HepG2 (cell line): ENCODE data around the gene KRTAP21-1. TPM values are rescaled to one million over a fixed set of nuclear protein-coding genes. Genes with fewer than 3 reads are reported as not detected.

Experiments used
- ATAC-seq: fragments of 200-7000 bp; cut with Tn5 transposase; 3 replicates; pipeline ENCODE4 v1.9.1; 2020; ENCODE audit warnings: mild to moderate bottlenecking, moderate library complexity
- BruUV-seq: library from RNA; stranded (reverse); fragments of 400-500 nt; replicated peaks from 2 replicates; lab custom pipeline; 2021; lab: Mats Ljungman, UMichigan
- CTCF ChIA-PET: fragments of 300-600 bp; formaldehyde crosslinking; extraction: SDS; loops from one replicate; lab custom pipeline; 2021; ENCODE audit warnings: low total read pairs, inconsistent platforms, low intra/inter-chr PET ratio; lab: Yijun Ruan, JAX
- POLR2A ChIA-PET: fragments of 350-600 bp; sonication (Branson Sonifier 250); formaldehyde crosslinking; loops from one replicate; lab custom pipeline; 2020; ENCODE audit warnings: antibody characterized with exemption, inconsistent platforms; lab: Yijun Ruan, JAX
- DNase-seq: peaks from one replicate; pipeline ENCODE4 v3.0.0-alpha.2; 2015; ENCODE audit warnings: low spot score
- FAIRE-seq: peaks from 3 replicates; lab custom pipeline; 2011; peaks lifted over from hg19 to GRCh38; lab: Jason Lieb, UNC
- H2AFZ ChIP-seq: one replicate; pipeline ENCODE4 v1.6.1; 2011; ENCODE audit warnings: low read length, inconsistent platforms
- H3K27ac ChIP-seq: fragments of 300-600 bp; 3 replicates; pipeline ENCODE4 v1.8.0; 2011; ENCODE audit warnings: mixed run types, mild to moderate bottlenecking, mixed read lengths, low read length, inconsistent platforms; ENCODE audit not compliant: insufficient read depth; ENCODE audit errors: extremely low read length
- H3K27me3 ChIP-seq, 2 experiments: fragments of 200-600 bp in 1 of 2; 2 replicates in 1 of 2; 3 replicates in 1 of 2; pipeline versions ENCODE4 v1.6.0 to v1.8.0; 2011; ENCODE audit warnings: low read length in 2 of 2, mild to moderate bottlenecking in 2 of 2, moderate library complexity in 2 of 2, inconsistent platforms in 1 of 2; ENCODE audit not compliant: insufficient read depth in 2 of 2, control insufficient read depth in 1 of 2
- H3K36me3 ChIP-seq, 2 experiments: fragments of 200-600 bp in 1 of 2; replicated peaks in 1 of 2; 2 replicates in 1 of 2; 3 replicates in 1 of 2; pipeline versions ENCODE4 v1.5.1 to v1.8.0; 2011; ENCODE audit warnings: low read length in 2 of 2, inconsistent platforms in 1 of 2; ENCODE audit not compliant: insufficient read depth in 2 of 2, control insufficient read depth in 1 of 2
- H3K4me1 ChIP-seq: 2 replicates; pipeline ENCODE4 v1.5.1; 2012; ENCODE audit warnings: low read length, inconsistent platforms; ENCODE audit not compliant: insufficient read depth
- H3K4me2 ChIP-seq: 2 replicates; pipeline ENCODE4 v1.6.0; 2011; ENCODE audit warnings: low read depth, low read length, inconsistent platforms
- H3K4me3 ChIP-seq, 3 experiments: fragments of 200-600 bp in 1 of 3; sonication (generic), shearing (Covaris generic) in 1 of 3; replicated peaks in 1 of 3; 2 replicates each; pipeline ENCODE4 v1.5.1; 2011 to 2016; ENCODE audit warnings: low read length in 3 of 3, inconsistent platforms in 2 of 3, low read depth in 2 of 3, mild to moderate bottlenecking in 2 of 3, control low read depth in 1 of 3, mixed read lengths in 1 of 3; ENCODE audit not compliant: insufficient read depth in 1 of 3
- H3K79me2 ChIP-seq: one replicate; pipeline ENCODE4 v1.6.1; 2011; ENCODE audit warnings: low read length, inconsistent platforms; ENCODE audit not compliant: insufficient read depth
- H3K9ac ChIP-seq: 2 replicates; pipeline ENCODE4 v1.6.0; 2011; ENCODE audit warnings: mild to moderate bottlenecking, low read depth, low read length, inconsistent platforms; ENCODE audit not compliant: insufficient read depth
- H3K9me3 ChIP-seq: 2 replicates; pipeline ENCODE4 v1.5.1; 2012; ENCODE audit warnings: mild to moderate bottlenecking, low read length
- H4K20me1 ChIP-seq: 2 replicates; pipeline ENCODE4 v1.6.0; 2011; ENCODE audit warnings: inconsistent platforms, mild to moderate bottlenecking, low read length, moderate library complexity; ENCODE audit not compliant: insufficient read depth
- ERF ChIP-seq: IDR thresholded peaks from 2 replicates; pipeline ENCODE4 v1.6.1; 2018; ENCODE audit warnings: missing biosample characterization, missing genetic modification reagents
- FOXO4 ChIP-seq: sonication (generic); formaldehyde crosslinking; conservative IDR thresholded peaks from 2 replicates; pipeline ENCODE4 v1.8.1; 2023; ENCODE audit warnings: missing genetic modification reagents
- GPN1 ChIP-seq: sonication (generic); formaldehyde crosslinking; IDR thresholded peaks from 2 replicates; pipeline ENCODE4 v1.5.1; 2020; ENCODE audit warnings: missing genetic modification reagents, borderline replicate concordance
- KMT2B ChIP-seq: IDR thresholded peaks from 2 replicates; pipeline ENCODE4 v1.6.1; 2016; ENCODE audit warnings: missing genetic modification reagents, missing compliant biosample characterization
- NPAS2 ChIP-seq: sonication (generic); formaldehyde crosslinking; IDR thresholded peaks from 2 replicates; pipeline ENCODE4 v1.8.0; 2022; ENCODE audit warnings: mild to moderate bottlenecking, missing genetic modification reagents, borderline replicate concordance
- PHF21A ChIP-seq: sonication (generic); formaldehyde crosslinking; IDR thresholded peaks from 2 replicates; pipeline ENCODE4 v1.5.0; 2020; ENCODE audit warnings: mild to moderate bottlenecking, missing genetic modification reagents
- RBFOX2 ChIP-seq: fragments of 200-400 bp; formaldehyde crosslinking; IDR thresholded peaks from 2 replicates; pipeline ENCODE4 v1.6.1; 2017; ENCODE audit warnings: low read depth, mild to moderate bottlenecking, low read length
- ZKSCAN1 ChIP-seq: fragments of 150-350 bp; IDR thresholded peaks from 2 replicates; pipeline ENCODE4 v1.6.1; 2014; ENCODE audit warnings: low read length
- ZNF652 ChIP-seq: IDR thresholded peaks from 2 replicates; pipeline ENCODE4 v1.6.1; 2016; ENCODE audit warnings: low read depth, borderline replicate concordance
- ZNF672 ChIP-seq: sonication (generic); formaldehyde crosslinking; IDR thresholded peaks from 2 replicates; pipeline ENCODE4 v1.8.1; 2022; ENCODE audit warnings: missing genetic modification reagents
- ZNF883 ChIP-seq: sonication (generic); formaldehyde crosslinking; IDR thresholded peaks from 2 replicates; pipeline ENCODE4 v1.5.1; 2020; ENCODE audit warnings: mild to moderate bottlenecking, missing genetic modification reagents; ENCODE audit errors: not compliant biosample characterization
- WGBS: methylation state at CpG from one replicate; pipeline ENCODE4 v1.1.6; 2017; ENCODE audit warnings: low lambda C conversion rate; 5-methylcytosine and 5-hydroxymethylcytosine counted together
- in situ Hi-C: cut with HindIII; loops from 2 replicates; pipeline ENCODE4 v1.10.0; 2017; ENCODE audit warnings: low pct_unique_long_range_greater_than_20kb; ENCODE audit not compliant: extremely low pct_ligation_motif_present
- intact Hi-C: fragments of 100-400 bp; cut with micrococcal nuclease; formaldehyde crosslinking; loops from one replicate; pipeline ENCODE4 v1.10.0; 2022; ENCODE audit not compliant: unreplicated experiment
- polyA plus RNA-seq, 8 experiments: library from polyadenylated mRNA; depleted of rRNA in 3 of 8; stranded (reverse) in 7 of 8; unstranded in 1 of 8; fragments of >200 nt; fragmentation: Illumina TruSeq in 4 of 8; extraction: Trizol in 4 of 8; gene quantifications; 2 replicates each; pipeline versions ENCODE4 v1.2.1 to v1.2.3, GENCODE V29; 2011 to 2016; ENCODE audit warnings: low read depth in 4 of 8, missing spikeins in 1 of 8, mixed read lengths in 1 of 8; ENCODE audit not compliant: insufficient read depth in 1 of 8
- total RNA-seq, 5 experiments: library from RNA; depleted of rRNA; stranded (reverse); fragments of >200 nt; fragmentation: Illumina TruSeq; extraction: Trizol; gene quantifications; 2 replicates each; pipeline ENCODE4 v1.2.3, GENCODE V29; 2016; ENCODE audit warnings: low read depth in 1 of 5
- TF ChIP-seq, protein P1 (sequence below): sonication (generic); formaldehyde crosslinking; IDR thresholded peaks from 2 replicates; pipeline ENCODE4 v1.4.0; 2020; ENCODE audit warnings: missing genetic modification reagents
- TF ChIP-seq, protein P2 (sequence below): sonication (generic); formaldehyde crosslinking; IDR thresholded peaks from 2 replicates; pipeline ENCODE4 v1.8.1; 2023; ENCODE audit warnings: mild to moderate bottlenecking, missing genetic modification reagents, borderline replicate concordance
- TF ChIP-seq, protein P3 (sequence below): sonication (generic); formaldehyde crosslinking; IDR thresholded peaks from 2 replicates; pipeline ENCODE4 v1.5.0; 2020; ENCODE audit warnings: missing genetic modification reagents, mild to moderate bottlenecking, borderline replicate concordance

KRTAP21-1 gene
- total and polyA plus RNA-seq, 2 of the 13 experiments (the other 11 are each of a cell fraction or from before 2014, with no cell fraction given): not detected

DNA sequence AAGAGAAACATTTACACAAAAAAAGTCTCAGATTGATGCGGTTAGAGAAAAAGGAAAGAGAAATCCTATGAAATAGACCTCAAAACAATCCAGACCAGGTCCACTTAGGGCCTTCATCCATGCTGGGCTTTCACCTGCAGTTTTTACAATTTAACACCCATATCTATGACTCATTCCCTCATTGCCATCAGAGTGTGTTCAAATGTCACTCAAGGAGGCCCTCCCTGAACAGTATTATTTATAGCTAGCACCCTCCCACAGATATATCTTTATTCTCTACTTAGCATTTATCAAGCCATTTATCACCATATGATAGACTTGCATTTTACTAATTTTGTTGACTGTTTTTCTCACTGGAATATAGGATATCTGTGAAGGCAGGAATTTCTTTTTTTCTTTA lies 35.8 kb downstream of the KRTAP21-1 start (continued):
- TF ChIP-seq, protein P1, sequence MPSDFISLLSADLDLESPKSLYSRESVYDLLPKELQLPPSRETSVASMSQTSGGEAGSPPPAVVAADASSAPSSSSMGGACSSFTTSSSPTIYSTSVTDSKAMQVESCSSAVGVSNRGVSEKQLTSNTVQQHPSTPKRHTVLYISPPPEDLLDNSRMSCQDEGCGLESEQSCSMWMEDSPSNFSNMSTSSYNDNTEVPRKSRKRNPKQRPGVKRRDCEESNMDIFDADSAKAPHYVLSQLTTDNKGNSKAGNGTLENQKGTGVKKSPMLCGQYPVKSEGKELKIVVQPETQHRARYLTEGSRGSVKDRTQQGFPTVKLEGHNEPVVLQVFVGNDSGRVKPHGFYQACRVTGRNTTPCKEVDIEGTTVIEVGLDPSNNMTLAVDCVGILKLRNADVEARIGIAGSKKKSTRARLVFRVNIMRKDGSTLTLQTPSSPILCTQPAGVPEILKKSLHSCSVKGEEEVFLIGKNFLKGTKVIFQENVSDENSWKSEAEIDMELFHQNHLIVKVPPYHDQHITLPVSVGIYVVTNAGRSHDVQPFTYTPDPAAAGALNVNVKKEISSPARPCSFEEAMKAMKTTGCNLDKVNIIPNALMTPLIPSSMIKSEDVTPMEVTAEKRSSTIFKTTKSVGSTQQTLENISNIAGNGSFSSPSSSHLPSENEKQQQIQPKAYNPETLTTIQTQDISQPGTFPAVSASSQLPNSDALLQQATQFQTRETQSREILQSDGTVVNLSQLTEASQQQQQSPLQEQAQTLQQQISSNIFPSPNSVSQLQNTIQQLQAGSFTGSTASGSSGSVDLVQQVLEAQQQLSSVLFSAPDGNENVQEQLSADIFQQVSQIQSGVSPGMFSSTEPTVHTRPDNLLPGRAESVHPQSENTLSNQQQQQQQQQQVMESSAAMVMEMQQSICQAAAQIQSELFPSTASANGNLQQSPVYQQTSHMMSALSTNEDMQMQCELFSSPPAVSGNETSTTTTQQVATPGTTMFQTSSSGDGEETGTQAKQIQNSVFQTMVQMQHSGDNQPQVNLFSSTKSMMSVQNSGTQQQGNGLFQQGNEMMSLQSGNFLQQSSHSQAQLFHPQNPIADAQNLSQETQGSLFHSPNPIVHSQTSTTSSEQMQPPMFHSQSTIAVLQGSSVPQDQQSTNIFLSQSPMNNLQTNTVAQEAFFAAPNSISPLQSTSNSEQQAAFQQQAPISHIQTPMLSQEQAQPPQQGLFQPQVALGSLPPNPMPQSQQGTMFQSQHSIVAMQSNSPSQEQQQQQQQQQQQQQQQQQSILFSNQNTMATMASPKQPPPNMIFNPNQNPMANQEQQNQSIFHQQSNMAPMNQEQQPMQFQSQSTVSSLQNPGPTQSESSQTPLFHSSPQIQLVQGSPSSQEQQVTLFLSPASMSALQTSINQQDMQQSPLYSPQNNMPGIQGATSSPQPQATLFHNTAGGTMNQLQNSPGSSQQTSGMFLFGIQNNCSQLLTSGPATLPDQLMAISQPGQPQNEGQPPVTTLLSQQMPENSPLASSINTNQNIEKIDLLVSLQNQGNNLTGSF: no peak
- TF ChIP-seq ZNF652 (no peak), NPAS2 (CRISPR knock-in tag) (no peak), ERF (no peak), FOXO4 (CRISPR knock-in tag) (no peak)

DNA sequence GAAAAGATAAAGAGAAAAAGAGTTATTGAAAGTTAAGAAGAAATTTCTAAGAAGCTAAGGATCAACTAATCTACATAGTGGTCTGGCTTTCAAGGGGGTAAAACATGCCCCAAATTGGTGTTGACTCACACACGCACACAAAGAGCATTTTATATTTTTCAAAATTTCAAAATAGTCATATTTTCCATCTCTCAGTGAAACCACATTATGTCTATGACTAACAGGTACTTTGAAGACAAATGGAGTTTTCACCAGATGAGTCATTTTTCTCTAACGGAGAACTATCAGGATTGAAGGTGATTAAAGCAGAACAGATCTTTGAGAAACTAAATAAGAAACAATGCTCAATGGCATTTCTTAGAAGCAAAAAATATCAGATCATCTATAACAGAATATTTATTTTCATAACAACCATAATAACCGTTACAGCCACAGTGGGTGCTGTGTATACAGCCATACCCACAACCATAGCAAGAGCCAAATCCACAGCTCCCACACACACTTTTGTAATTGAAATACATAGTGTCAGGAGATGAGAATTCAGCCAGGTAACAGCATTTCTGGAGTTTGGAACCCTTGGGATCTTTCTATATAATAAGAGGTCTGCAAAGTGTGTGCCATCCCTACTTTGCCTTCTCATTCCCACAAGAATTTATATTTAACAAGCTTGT lies 36.9 kb downstream of the KRTAP21-1 start, which contains the start of gene KRTAP21-3:
TSS of gene KRTAP21-3 (minus strand) at position 539 of the 671 bp plus-strand sequence. CDS start at position 521, 18 bp downstream.
- intact Hi-C loops (no loop called here), in situ Hi-C loops (no loop called here)
- H3K9ac ChIP-seq: no peak within 1 kb of the TSS
- POLR2A ChIA-PET: no interaction called here
- H3K27me3 ChIP-seq: no peaks in the 10 kb centered on the region
- H4K20me1 ChIP-seq: no peaks in the 10 kb centered on the region
- CTCF ChIA-PET: no interaction called here
- 4% methylated on average over 3 of the region's 3 CpGs for WGBS
- H3K36me3 ChIP-seq: no peaks in the 10 kb centered on the region
- FAIRE-seq: no peak
- no peak within 1 kb of the TSS for H3K27ac ChIP-seq
- ATAC-seq: no peak
- no peak within 1 kb of the TSS for H3K4me3 ChIP-seq
- H2AFZ ChIP-seq: no peak within 1 kb of the TSS
- peaks cover 92% of the 10 kb centered on the region for H3K9me3 ChIP-seq
- H3K79me2 ChIP-seq: no peaks in the 10 kb centered on the region
- no peak for DNase-seq
- H3K4me1 ChIP-seq: no peaks in the 10 kb centered on the region
- H3K4me2 ChIP-seq: no peak within 1 kb of the TSS
- no TSS peak for BruUV-seq
- TF ChIP-seq GPN1: no peak
- no peak for TF ChIP-seq KMT2B
- TF ChIP-seq ZKSCAN1: no peak
- TF ChIP-seq PHF21A: no peak
- TF ChIP-seq, protein P2, sequence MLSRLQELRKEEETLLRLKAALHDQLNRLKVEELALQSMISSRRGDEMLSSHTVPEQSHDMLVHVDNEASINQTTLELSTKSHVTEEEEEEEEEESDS: no peak
- TF ChIP-seq, protein P3, sequence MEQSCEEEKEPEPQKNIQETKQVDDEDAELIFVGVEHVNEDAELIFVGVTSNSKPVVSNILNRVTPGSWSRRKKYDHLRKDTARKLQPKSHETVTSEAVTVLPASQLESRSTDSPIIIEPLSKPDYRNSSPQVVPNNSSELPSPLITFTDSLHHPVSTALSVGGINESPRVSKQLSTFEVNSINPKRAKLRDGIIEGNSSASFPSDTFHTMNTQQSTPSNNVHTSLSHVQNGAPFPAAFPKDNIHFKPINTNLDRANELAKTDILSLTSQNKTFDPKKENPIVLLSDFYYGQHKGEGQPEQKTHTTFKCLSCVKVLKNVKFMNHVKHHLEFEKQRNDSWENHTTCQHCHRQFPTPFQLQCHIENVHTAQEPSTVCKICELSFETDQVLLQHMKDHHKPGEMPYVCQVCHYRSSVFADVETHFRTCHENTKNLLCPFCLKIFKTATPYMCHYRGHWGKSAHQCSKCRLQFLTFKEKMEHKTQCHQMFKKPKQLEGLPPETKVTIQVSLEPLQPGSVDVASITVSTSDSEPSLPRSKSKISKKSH (CRISPR knock-in tag): no peak
- no peak for TF ChIP-seq RBFOX2
- TF ChIP-seq ZNF672 (CRISPR knock-in tag): no peak
- no peak for TF ChIP-seq ZNF883
